HG03354 (cell line): ENCODE results near the gene OLFM3.

Experiments
- ATAC-seq: cut with Tn5 transposase; IDR thresholded peaks from one replicate; pipeline ENCODE4 v1.9.1; 2021; ENCODE audit warnings: mild to moderate bottlenecking; ENCODE audit not compliant: unreplicated experiment, poor library complexity, severe bottlenecking

OLFM3 gene

DNA sequence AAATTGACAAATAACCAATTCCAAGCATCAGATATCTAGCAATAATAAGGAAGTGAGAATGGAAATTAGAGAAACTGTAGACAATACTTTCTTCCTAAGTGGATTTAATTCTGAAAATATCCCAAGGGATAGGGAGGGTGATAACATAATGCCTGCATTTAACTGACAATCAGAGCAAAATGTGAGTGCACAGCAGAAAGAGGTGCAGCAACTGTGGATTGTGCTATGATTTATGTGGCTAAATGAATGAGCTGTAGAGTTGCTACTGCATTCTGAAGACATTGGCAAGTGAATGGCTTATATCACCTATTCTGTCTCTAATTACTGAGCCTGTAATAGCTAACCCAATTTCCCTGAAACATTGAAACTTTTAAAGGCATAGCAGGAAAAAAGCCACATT lies 39.0 kb downstream of the OLFM3 start:
- ATAC-seq, result no peak

DNA sequence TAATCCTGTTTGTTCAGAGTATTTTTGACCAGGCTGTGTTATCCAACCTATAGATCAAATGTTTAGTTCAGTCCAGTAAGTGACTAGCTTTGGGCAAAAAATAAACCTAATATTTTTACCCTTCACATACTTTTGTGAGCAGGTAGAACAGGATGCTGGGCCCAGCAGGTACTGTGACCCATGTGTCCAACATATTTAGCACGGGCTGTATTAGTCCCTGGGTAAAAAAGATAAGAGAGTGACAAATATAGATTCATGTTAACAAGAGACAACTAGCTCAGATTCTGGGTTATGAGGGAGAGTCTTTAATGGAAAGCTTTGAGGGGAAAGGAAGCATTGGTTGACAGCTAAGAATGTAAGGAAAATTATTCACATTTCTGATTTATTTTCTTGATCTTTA lies 43.1 kb downstream of the OLFM3 start:
- no peak for ATAC-seq

DNA sequence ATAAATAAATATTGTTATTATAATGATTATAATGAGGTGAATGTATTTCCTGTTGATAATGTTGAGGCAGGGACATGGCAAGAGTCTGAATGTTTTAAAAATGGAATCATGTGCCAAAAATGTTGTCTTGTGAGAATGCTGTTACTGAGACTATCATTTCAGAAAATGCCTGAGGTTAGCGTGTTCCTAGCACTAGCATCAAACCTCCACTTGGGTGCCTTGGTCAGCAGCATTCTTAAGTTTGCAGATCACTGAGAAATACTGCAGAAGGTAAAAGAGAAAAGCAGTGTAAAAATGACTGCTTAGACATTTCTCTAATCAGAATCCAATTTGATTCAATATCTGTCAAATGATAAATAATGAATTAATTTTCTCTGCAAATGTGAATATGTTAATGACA lies 50.8 kb downstream of the OLFM3 start:
- no peak for ATAC-seq

- ATAC-seq, result peak; percentile 64
Observed at GRCh38 chr1:101943237-101943636, 53.5 kb downstream of the OLFM3 start.

DNA sequence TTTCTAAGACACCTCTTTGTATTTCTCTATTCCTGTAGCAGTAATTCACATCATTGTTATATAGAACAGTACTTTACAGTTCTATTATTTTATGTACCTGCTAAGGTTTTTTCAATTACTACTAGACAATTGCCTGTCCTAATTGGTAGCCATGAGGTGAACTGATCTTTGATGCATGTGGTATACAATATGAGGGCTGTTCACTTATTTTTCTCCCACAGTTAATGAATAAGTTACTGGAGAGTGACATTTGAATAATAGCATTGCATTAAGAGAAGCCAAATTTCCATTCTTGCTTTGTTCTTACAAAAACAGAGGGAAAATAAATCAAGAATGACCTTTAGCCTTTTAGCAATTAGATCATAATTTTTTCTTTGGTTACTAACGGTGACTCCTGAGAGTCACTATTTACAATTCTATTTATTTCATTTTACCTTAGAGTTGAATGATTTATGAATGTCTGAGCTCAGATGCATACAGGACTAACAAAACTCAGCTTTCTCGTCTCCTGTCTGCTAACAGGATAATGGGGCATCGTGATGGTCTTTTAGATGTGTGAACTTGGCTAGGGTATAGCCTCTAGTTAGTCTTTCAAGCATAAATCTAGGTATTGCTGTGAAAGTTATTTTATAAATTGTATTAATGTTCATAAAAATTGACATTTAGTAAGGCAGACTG lies 54.1 kb downstream of the OLFM3 start:
- ATAC-seq, result no peak

- no peak for ATAC-seq
Observed at GRCh38 chr1:101938681-101939080, 58.0 kb downstream of the OLFM3 start.

GRCh38 chr1:101929343-101929742 lies 67.4 kb downstream of the OLFM3 start:
- ATAC-seq, result no peak

DNA sequence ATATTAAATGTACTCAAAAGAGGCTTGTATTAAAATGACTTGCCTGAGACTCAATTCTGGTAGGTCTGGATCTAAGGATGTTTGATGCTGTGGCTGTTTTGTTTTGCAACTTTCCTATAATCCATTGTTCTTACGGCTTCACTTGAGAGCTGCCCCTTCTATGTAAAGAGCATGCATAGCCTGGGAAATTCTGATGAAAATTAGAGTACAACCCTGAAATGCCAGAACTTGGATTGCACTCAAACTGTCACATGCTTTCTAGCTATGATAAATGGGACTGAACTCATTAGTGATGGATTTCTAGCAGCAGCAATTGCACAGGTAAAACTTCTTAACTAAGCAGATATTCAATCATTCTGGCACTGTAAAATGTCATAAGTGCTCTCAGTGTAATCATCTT lies 67.9 kb downstream of the OLFM3 start:
- no peak for ATAC-seq

GRCh38 chr1:101924700-101925099 lies 72.0 kb downstream of the OLFM3 start:
- no peak for ATAC-seq

GRCh38 chr1:101920577-101920976 lies 76.1 kb downstream of the OLFM3 start:
- ATAC-seq, result no peak

- ATAC-seq, result no peak
Observed at GRCh38 chr1:101918277-101918676, 78.4 kb downstream of the OLFM3 start.

- no peak for ATAC-seq
Observed at GRCh38 chr1:101915597-101915996, 81.1 kb downstream of the OLFM3 start.

DNA sequence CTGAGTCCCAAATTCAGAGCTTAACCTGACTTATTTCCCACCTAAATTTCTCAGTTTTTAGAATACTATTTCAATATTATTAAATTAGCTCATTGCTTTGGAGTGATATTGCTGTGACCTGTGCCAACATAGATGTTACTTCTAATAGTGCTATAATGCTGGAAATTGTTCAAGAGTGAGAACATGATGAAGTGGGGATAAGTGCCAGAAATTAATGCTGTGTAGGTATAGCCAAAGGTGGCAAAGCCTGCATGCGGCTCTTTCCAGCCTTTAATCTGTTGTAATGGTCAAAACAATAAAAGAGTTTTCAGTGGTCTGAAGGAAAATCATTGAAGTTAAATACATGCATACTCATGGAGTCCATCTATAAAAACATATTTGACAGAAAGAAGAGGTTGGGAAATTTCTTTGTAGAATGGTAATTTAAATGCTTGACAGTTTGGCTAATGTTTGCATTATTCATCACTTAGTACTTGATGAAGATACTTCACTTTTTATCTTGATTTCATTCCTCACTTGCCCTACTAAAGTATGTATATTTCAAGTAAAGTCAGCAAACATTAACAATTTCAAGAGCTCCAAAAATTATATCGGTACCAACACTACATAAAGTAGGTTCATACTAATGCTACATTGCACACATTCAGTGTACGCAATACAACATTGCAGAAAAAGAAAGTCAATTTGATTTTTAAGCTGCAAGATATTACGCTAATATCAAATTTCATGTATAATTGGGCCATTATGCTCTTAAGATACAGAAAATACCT lies 82.1 kb downstream of the OLFM3 start:
- ATAC-seq, result no peak

- no peak for ATAC-seq
Observed at GRCh38 chr1:101911894-101912293, 84.8 kb downstream of the OLFM3 start.

GRCh38 chr1:101908980-101909379 lies 87.7 kb downstream of the OLFM3 start:
- no peak for ATAC-seq

DNA sequence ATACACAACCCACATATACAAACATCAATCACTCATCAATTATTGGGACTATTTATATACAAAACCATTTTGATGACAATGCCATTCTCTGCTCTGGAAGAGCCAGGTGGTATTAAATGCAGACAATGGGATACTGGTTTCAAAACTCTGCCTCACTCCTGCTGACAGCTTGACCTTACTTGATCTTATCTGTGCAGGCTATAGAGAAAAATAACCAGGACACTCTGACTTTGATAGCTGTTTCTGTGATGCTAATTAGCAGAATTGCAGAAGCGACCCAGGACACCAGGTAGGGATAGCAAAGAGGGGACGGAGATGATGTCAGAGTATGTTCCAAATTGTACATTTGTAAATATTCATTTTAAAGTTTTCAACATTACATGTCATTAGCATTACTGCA lies 89.5 kb downstream of the OLFM3 start:
- no peak for ATAC-seq

DNA sequence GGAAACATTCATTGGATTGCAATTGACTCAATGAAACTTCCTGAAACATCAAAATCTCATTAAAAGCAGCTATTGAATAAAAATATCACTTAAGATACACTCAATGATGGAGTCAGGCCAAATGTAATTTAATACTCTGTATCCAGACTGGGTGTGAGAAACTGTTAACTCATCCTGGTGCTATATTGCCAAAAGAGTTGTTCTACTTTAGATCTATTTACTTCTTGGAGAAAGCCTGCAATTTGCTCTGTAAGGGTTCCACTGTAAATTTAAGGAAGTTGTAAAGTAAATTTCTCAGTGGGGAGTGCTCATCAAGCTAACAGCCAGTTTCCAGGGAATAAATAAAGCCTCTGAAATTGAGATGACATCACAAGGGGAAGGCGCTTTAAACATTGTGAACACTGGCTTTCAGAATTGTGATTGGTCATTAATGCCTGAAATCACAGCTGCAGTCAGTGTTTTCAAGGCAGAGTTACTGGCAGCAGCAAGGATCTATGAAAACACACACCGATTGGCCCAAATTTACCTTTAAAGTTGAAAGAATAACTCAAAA lies 91.4 kb downstream of the OLFM3 start:
- ATAC-seq, result no peak

- ATAC-seq, result no peak
Observed at GRCh38 chr1:101902199-101902598, 94.5 kb downstream of the OLFM3 start.

GRCh38 chr1:101898137-101898536 lies 98.6 kb downstream of the OLFM3 start:
- no peak for ATAC-seq

DNA sequence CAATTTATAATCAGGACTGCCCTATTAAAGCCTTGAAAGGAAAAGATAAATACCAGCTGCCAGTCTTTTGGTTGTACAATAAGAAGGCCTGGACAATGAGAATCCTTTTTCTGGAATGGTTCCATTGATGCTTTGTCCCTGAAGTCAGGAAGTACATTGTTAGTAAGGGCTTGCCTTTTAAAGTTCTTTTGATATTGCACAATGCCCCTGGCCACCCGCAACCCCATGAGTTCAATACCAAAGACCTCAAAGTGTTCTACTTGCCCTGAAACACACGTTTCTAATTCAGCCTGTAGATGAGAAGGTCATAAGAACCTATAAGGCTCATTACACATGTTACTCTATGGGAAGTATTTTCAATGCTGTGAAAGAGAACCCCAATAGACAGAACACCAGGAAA lies 112.1 kb downstream of the OLFM3 start:
- no peak for ATAC-seq

DNA sequence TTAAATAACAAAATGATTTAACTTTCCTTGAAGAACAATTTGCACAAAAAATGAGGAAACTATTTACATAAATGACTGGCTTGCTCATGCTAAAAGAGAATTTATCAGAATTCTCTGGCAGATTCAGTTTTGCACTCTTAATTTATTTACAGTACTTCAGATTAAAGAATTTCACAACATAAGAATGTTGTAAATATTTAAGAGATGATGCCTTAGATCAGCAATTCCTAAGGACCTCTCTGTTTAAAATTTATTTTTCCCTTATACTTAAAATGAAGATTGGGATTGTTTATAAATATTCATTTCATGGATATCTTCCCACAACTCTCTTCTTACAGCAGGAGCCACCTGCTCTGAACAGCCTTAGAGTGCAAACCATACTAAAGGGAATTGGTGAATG lies 120.8 kb downstream of the OLFM3 start:
- no peak for ATAC-seq
